Uterus (tissue), 2 donors: ENCODE measurements around the gene ACADVL.

Experiments used
- CTCF ChIP-seq, 4 experiments: fragments of 200-600 bp in 2 of 4; fragments of 450-650 bp in 2 of 4; sonication (generic) in 2 of 4; IDR thresholded peaks; one replicate each; pipeline ENCODE4 v1.5.1; 2016 to 2019; ENCODE audit warnings: antibody characterized with exemption in 4 of 4, mild to moderate bottlenecking in 2 of 4, moderate library complexity in 1 of 4
- POLR2A ChIP-seq, 2 donors: fragments of 450-650 bp; IDR thresholded peaks; one replicate each; pipeline ENCODE4 v1.6.1; 2016; ENCODE audit warnings: antibody characterized with exemption in 2 of 2, mild to moderate bottlenecking in 1 of 2, moderate library complexity in 1 of 2

GRCh38 chr17:7203391-7203790 lies 16.3 kb upstream of the ACADVL start:
- TF ChIP-seq CTCF (IDR thresholded peaks at IDR 0.05) (no peak), POLR2A (IDR thresholded peaks at IDR 0.05) (no peak)
